Measurements from ENCODE around the gene TTC39C.

GRCh38 chr18:24035316-24035715, 20.8 kb downstream of the TTC39C start:
- TF ChIP-seq, protein P1, sequence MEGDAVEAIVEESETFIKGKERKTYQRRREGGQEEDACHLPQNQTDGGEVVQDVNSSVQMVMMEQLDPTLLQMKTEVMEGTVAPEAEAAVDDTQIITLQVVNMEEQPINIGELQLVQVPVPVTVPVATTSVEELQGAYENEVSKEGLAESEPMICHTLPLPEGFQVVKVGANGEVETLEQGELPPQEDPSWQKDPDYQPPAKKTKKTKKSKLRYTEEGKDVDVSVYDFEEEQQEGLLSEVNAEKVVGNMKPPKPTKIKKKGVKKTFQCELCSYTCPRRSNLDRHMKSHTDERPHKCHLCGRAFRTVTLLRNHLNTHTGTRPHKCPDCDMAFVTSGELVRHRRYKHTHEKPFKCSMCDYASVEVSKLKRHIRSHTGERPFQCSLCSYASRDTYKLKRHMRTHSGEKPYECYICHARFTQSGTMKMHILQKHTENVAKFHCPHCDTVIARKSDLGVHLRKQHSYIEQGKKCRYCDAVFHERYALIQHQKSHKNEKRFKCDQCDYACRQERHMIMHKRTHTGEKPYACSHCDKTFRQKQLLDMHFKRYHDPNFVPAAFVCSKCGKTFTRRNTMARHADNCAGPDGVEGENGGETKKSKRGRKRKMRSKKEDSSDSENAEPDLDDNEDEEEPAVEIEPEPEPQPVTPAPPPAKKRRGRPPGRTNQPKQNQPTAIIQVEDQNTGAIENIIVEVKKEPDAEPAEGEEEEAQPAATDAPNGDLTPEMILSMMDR (IDR thresholded peaks at IDR 0.05): no peak
- TF ChIP-seq POLR2A (IDR thresholded peaks at IDR 0.05): no peak
